NCI-H1930 (cell line): ENCODE measurements around the gene CARD19.

ENCODE experiments used
- DNase-seq, 2 experiments: peaks; one replicate each; lab custom pipeline; 2025; lab: John Stamatoyannopoulos, UW

CARD19 gene

GRCh38 chr9:93161786-93162562 lies 66.0 kb downstream of the CARD19 start:
- no peak for DNase-seq
